ENCODE data around the gene ZBTB7C.
"Not testable (repeated sequence)": the region's sequence is repeated elsewhere in the genome, so short reads cannot be mapped to it uniquely, and the experiment has no call there.

DNA sequence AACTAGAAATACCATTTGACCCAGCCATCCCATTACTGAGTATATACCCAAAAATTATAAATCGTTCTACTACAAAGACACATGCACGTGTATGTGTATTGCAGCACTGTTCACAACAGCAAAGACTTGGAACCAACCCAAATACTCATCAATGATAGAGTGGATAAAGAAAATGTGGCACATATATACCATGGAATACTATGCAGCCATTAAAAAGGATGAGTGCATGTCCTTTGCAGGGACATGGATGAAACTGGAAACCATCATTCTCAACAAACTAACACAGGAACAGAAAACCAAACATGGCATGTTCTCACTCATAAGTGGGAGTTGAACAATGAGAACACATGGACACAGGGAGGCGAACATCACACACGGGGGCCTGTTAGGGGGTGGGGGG, 25.2 kb upstream of the ZBTB7C start:
- TF ChIP-seq, protein P1, sequence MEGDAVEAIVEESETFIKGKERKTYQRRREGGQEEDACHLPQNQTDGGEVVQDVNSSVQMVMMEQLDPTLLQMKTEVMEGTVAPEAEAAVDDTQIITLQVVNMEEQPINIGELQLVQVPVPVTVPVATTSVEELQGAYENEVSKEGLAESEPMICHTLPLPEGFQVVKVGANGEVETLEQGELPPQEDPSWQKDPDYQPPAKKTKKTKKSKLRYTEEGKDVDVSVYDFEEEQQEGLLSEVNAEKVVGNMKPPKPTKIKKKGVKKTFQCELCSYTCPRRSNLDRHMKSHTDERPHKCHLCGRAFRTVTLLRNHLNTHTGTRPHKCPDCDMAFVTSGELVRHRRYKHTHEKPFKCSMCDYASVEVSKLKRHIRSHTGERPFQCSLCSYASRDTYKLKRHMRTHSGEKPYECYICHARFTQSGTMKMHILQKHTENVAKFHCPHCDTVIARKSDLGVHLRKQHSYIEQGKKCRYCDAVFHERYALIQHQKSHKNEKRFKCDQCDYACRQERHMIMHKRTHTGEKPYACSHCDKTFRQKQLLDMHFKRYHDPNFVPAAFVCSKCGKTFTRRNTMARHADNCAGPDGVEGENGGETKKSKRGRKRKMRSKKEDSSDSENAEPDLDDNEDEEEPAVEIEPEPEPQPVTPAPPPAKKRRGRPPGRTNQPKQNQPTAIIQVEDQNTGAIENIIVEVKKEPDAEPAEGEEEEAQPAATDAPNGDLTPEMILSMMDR (conservative IDR thresholded peaks at IDR 0.05) = not testable (repeated sequence)
- not testable (repeated sequence) for TF ChIP-seq ZFX (IDR thresholded peaks at IDR 0.05)
